Measurements from ENCODE around the gene PLSCR4. TPM values are rescaled to one million over a fixed set of nuclear protein-coding genes. Genes with fewer than 3 reads are reported as not detected.

The PLSCR4 gene
- total and polyA plus RNA-seq, 2 donors (not counting 3 experiments of a cell fraction or from before 2014, with no cell fraction given) = 81.5 to 91.7 TPM

DNA sequence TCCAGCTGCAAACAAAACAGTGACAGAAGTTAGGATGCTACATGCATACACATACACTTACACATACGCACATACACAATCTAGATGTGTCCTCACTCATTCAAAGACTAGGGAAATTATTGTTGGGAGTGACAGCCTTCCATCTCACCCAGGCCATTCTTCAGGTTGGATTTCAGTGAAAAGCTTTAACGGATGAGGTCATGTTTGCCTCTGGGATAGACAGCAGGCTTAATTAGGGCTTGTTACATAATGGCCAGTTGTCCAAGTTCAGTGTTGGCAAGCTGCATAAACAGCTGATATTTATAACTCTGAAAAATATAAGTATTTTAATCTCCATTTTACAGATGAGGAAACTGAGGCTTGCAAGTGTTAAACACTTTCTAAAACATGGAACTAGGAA, 54.1 kb downstream of the PLSCR4 start:
- Histone ChIP-seq H3K4me3 (replicated peaks in 1 of 3; ENCODE audit: insufficient read depth in 1 of 3, low read depth in 1 of 3, low read length in 3 of 3) (no peak overlapping the region), H3K79me2 (ENCODE audit: control insufficient read depth, insufficient read depth, low read length) (no peaks in the 10 kb centered on the region), H3K9ac (replicated peaks; ENCODE audit: extremely low read depth, insufficient read depth, low read length) (no peak overlapping the region), H3K27me3 (ENCODE audit: control insufficient read depth in 2 of 2, insufficient read depth in 2 of 2, low read length in 2 of 2) (no peaks in the 10 kb centered on the region), H2AFZ (ENCODE audit: low read depth, low read length) (no peak overlapping the region), H3K9me3 (replicated peaks; ENCODE audit: control insufficient read depth, insufficient read depth, low read length) (no peaks in the 10 kb centered on the region), H3K4me1 (ENCODE audit: control insufficient read depth, extremely low read depth, insufficient read depth, low read length) (peaks cover 45% of the 10 kb centered on the region), H3K36me3 (ENCODE audit: control insufficient read depth in 2 of 2, extremely low read depth in 1 of 2, insufficient read depth in 2 of 2, low read length in 2 of 2) (peaks cover 4 to 12% of the 10 kb centered on the region in 2 experiments), H3K4me2 (ENCODE audit: insufficient read depth, low read length) (no peak overlapping the region), H3K9me1 (replicated peaks; ENCODE audit: control insufficient read depth, extremely low read depth, insufficient read depth, low read length) (no peaks in the 10 kb centered on the region), H3K27ac (ENCODE audit: insufficient read depth, low read depth, low read length) (peak overlapping the region; percentile 0), H4K20me1 (replicated peaks; ENCODE audit: control insufficient read depth, extremely low read depth, insufficient read depth, low read length) (no peaks in the 10 kb centered on the region)
- no TSS peak for BruUV-seq (replicated peaks)
- CTCF ChIA-PET = interaction anchor here (0.6 to 3.9 kb wide), 6 partner anchors 7 to 134 kb away, joined by 3 to 50 read pairs (median 6); no protein-coding TSS in a partner anchor
- POLR2A ChIA-PET = no interaction called here
- intact Hi-C loops (cut with micrococcal nuclease) = no loop called here
- DNase-seq (ENCODE audit: low read depth, low spot score) = no peak
- FAIRE-seq = no peak
- dilution Hi-C loops (cut with MboI; ENCODE audit: extremely low pct_ligation_motif_present, low sequenced_read_pairs) = no loop called here
- TF ChIP-seq GATA2 (IDR thresholded peaks at IDR 0.05; ENCODE audit: insufficient read depth, insufficient read length, low read depth, low read length) (no peak), POLR2A (IDR thresholded peaks at IDR 0.05; ENCODE audit: low read depth, low read length) (no peak), FOS (IDR thresholded peaks at IDR 0.05; ENCODE audit: borderline replicate concordance, insufficient read depth, low read length) (no peak), MYC (IDR thresholded peaks at IDR 0.05; ENCODE audit: low read depth, low read length) (no peak), POLR2AphosphoS5 (IDR thresholded peaks at IDR 0.05; ENCODE audit: insufficient read depth, low read depth, low read length) (no peak), JUN (IDR thresholded peaks at IDR 0.05; ENCODE audit: borderline replicate concordance, insufficient read depth, insufficient read length, low read depth) (no peak)
- TF ChIP-seq, protein P1, sequence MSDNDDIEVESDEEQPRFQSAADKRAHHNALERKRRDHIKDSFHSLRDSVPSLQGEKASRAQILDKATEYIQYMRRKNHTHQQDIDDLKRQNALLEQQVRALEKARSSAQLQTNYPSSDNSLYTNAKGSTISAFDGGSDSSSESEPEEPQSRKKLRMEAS (IDR thresholded peaks at IDR 0.05; ENCODE audit: insufficient read depth, insufficient read length) = no peak

DNA sequence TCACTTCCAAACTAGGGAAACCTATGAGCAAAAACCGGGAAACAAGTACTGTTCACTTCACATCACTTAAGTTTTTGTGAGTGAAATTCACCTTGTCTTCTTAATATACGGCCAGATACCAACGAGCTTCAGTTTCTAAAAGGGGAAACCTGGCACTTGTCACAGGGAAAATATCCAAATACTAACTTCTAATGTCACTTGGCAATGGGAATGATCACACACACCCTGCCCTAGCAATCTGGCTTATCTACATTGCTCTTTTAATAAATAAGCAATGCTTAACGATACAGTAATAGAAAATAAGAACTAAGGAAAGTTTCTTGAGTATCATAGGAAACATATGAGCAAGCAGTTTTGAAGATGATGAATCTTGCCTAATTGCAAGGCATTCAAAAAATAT, 55.3 kb downstream of the PLSCR4 start:
- Histone ChIP-seq H3K9ac (replicated peaks; ENCODE audit: extremely low read depth, insufficient read depth, low read length) (peak overlapping the region; percentile 40), H4K20me1 (replicated peaks; ENCODE audit: control insufficient read depth, extremely low read depth, insufficient read depth, low read length) (no peaks in the 10 kb centered on the region), H2AFZ (ENCODE audit: low read depth, low read length) (no peak overlapping the region), H3K36me3 (ENCODE audit: control insufficient read depth in 2 of 2, extremely low read depth in 1 of 2, insufficient read depth in 2 of 2, low read length in 2 of 2) (peaks cover 4 to 12% of the 10 kb centered on the region in 2 experiments), H3K4me1 (ENCODE audit: control insufficient read depth, extremely low read depth, insufficient read depth, low read length) (peaks cover 45% of the 10 kb centered on the region), H3K9me3 (replicated peaks; ENCODE audit: control insufficient read depth, insufficient read depth, low read length) (no peaks in the 10 kb centered on the region), H3K27ac (ENCODE audit: insufficient read depth, low read depth, low read length) (peak overlapping the region; percentile 81), H3K4me3 (replicated peaks in 1 of 3; ENCODE audit: insufficient read depth in 1 of 3, low read depth in 1 of 3, low read length in 3 of 3) (no peak overlapping the region), H3K9me1 (replicated peaks; ENCODE audit: control insufficient read depth, extremely low read depth, insufficient read depth, low read length) (no peaks in the 10 kb centered on the region), H3K4me2 (ENCODE audit: insufficient read depth, low read length) (peak overlapping the region; percentile 62), H3K27me3 (ENCODE audit: control insufficient read depth in 2 of 2, insufficient read depth in 2 of 2, low read length in 2 of 2) (no peaks in the 10 kb centered on the region), H3K79me2 (ENCODE audit: control insufficient read depth, insufficient read depth, low read length) (no peaks in the 10 kb centered on the region)
- dilution Hi-C loops (cut with MboI; ENCODE audit: extremely low pct_ligation_motif_present, low sequenced_read_pairs) (no loop called here), intact Hi-C loops (cut with micrococcal nuclease) (loop anchor here (1.0 to 2.0 kb wide), 6 partner anchors 18 to 311 kb away; partner anchors contain the start of gene PLSCR4)
- ChIA-PET CTCF (interaction anchor here (1.0 to 3.9 kb wide), 8 partner anchors 19 to 382 kb away, joined by 3 to 50 read pairs (median 4); no protein-coding TSS in a partner anchor), POLR2A (interaction anchor here (1.0 to 2.1 kb wide), 3 partner anchors 35 to 132 kb away, joined by 3 to 5 read pairs (median 4); partner anchors contain the start of gene PLOD2)
- DNase-seq (ENCODE audit: low read depth, low spot score) (no peak), FAIRE-seq (no peak)
- TF ChIP-seq, protein P1 (IDR thresholded peaks at IDR 0.05; ENCODE audit: insufficient read depth, insufficient read length) = no peak
- TF ChIP-seq MYC (IDR thresholded peaks at IDR 0.05; ENCODE audit: low read depth, low read length) (no peak), FOS (IDR thresholded peaks at IDR 0.05; ENCODE audit: borderline replicate concordance, insufficient read depth, low read length) (no peak), POLR2A (IDR thresholded peaks at IDR 0.05; ENCODE audit: low read depth, low read length) (no peak), EZH2 (IDR thresholded peaks at IDR 0.05; ENCODE audit: borderline replicate concordance, low read depth, low read length, severe bottlenecking) (no peak)
- no TSS peak for BruUV-seq (replicated peaks)
